ENCODE data around the gene KLHDC4.
"Not testable (repeated sequence)": the region's sequence is repeated elsewhere in the genome, so short reads cannot be mapped to it uniquely, and the experiment has no call there.

The KLHDC4 gene

DNA sequence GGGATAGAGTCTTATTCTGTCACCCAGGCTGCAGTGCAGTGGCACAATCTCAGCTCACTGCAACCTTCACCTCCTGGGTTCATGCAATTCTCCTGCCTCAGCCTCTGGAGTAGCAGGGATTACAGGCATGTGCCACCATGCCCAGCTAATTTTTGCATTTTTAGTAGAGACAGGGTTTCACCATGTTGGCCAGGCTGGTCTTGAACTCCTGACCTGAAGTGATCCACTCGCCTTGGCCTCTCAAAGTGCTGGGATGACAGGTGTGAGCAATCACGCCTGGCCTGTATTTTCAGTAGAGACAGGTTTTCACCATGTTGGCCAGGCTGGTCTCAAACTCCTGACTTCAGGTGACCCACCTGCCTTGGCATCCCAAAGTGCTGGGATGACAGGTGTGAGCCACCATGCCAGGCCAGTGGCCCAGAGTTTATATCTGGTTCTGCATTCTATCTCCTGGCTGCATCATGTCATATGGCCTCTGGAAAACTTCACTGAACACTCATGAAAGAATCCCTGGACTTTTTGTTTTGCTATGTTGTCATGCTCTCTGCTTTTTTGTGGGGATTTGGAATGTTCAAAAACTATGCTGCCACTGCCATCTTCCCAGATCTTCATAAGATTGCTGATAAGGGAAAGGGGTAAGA is 21.8 kb upstream of the KLHDC4 start:
- DNase-seq: not testable (repeated sequence)

DNA sequence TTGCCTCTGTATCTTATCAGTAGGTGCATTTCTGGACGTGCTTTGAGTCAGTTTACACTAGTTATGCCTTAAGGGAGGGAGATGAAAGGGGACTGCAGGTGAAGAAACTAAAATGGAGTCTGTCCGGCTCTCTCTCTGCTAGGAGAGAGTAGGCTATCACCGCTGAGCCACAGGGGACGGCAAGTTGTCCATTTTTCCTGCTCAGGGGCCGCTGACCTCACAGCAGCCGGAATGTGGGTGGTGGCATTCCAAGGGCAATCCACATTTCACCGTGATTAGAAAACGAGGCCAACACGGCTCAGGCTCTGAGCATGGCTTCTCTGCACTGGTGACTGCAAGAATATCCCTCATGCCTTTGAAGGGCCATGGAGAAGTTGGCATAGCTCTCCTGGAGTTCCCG is 19.0 kb upstream of the KLHDC4 start:
- no peak for DNase-seq

DNA sequence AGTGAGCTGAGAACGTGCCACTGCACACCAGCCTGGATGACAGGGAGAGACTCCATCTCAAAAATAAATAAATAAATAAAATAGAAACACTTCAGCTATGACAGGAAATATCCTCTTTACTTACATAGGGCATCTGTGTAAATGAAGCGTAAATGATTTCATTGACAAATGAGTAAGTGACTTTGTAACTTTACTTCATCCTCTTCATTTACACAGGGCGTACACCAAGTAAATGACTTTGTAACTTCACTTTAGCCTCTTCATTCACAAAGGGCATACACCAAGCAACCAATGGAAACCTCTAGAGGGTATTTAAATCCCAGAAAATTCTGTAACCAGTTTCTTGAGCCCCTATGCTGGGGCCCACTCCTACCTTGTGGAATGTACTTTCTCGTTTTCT is 16.2 kb upstream of the KLHDC4 start:
- DNase-seq: no peak

DNA sequence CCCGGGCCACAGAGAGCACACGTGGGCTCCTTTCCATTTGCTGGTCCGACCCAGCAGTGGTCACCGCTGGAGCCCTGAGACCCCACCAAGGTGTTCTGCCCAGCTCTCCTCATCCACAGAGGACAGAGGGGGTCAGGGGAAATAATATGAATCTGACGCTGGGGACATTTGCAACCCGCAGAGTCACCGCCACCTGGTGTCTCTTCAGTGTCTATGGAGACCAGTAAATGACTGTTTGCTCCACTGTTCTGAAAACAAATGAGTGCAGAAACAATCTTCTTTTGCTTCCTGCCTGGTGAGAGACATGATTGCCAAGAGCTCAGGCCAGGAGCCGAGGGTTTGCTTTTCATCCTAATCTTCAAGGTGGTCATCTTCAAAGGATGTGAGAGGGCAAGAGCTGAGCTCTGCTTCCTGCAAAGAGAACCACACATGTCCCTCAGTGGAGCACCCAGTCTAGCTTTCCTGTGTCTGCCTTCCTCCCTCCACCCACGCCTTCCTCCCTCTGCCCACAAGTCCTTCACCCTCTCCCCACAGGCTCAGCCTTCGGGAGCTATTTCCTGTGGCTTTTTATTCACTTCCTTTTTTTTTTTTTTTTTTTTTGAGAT is 14.7 kb upstream of the KLHDC4 start:
- DNase-seq: peak; percentile 99

DNA sequence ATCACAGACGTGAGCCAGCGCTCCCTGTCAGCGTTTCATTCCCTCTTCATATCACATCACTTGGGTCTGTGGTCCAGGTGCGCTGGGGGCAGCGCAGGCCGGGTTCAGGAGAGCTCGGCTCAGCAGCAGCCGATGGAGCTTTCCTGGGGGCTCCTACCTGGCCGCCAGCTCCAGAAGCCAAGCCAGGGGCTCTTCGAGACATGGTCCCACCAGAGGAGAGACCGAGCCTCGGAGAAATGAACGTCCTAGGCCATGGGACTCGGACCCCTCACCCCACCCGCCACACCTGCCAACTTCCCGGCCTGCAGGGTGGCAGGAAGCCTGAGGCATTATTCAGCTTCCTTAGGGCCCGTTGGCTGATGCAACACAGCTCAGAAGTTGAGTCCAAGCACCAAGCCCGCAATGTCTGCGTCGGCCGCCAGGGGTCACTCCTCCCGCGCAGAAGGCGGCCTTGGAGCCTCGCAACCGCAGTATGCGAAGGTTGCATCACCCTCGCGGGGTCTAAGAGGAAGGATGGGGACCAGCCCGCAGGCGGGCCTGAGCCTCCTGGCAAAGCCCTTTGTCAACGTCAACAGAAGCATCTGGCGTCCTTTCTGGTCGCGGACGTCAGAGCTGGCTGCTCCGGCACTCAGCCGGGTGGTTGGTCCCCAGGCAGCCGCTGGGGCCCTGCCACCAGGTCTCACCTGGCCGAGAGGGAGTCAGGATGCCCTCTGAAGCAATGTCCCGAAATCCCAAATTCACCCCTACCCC is 13.2 kb upstream of the KLHDC4 start:
- peak; percentile 99 for DNase-seq

DNA sequence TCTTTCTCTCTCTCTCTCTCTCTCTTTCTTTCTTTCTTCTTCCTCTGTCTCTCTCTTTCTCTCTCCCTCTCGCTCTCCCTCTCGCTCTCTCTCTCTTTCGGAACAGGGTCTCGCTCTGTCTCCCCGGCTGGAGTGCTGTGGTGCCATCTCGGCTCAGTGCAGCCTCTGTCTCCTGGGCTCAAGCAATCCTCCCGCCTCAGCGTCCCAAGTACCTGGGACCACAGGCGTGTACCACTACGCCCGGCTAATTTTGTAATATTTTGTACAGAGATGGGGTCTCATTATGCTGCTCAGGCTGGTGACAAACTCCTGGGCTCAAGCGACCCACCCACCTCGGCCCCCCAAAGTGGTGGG is 12.7 kb upstream of the KLHDC4 start:
- no peak for DNase-seq

DNA sequence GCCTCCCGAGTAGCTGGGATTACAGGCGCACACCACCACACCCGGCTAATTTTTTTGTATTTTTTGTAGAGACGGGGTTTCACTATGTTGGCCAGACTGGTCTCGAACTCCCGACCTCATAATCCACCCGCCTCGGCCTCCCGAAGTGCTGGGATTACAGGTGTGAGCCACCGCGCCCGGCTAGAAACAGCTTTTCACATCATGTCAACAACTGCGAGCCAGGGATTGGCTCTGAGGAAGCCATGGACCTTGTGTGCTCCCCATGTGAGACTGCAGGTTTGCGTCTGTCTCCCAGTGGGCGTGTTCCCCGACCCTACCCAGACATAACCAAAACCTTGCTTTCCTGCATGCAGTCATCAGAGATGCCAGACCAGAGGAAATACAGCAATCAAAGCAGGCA is 8.1 kb upstream of the KLHDC4 start:
- DNase-seq: not testable (repeated sequence)

DNA sequence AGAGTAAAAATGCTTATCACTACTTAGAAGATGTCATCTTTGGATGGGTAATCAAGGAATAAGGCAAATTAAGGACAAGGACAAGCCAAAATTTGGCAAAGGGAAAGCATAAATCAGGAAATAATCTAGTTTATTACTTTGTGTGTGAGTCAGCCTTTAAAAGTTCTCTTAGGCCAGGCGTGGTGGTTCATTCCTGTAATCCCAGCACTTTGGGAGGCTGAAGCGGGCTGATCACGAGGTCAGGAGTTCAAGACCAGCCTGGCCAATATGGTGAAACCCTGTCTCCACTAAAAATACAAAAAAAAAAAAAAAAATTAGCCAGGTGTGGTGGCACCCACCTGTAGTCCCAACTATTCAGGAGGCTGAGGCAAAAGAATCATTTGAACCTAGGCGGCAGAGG is 1.7 kb upstream of the KLHDC4 start:
- not testable (repeated sequence) for DNase-seq

DNA sequence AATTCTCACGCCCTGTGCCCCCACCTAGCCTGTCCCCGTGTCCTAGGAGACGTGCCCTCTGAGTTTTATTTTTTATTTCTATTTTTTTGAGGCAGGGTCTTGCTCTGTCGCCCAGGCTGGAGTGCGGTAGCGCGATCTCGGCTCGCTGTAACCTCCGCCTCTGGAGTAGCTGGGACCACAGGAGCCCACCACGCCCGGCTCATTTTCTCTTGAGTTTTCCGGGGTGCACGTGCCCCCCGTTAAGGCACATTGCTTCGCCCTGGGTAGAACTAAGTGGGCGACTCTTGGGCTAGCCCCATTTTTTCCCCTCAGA is 655 bp upstream of the KLHDC4 start:
- DNase-seq: no peak

DNA sequence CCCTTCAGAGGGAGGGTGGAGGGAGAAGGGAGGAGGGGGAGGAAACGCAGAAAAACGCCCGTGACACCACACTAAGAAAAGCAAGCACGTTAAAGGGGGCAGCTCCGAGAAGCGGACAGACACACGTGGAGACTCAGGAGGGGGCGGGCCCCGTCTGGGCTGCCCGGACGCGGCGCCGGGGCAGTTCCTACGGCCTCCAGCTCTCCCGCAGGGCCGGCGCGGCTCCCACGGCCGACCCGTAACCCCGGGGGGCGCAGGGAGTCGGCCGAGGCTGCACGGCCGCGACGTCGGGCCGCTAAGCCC is 362 bp downstream of the KLHDC4 start:
- DNase-seq: no peak

DNA sequence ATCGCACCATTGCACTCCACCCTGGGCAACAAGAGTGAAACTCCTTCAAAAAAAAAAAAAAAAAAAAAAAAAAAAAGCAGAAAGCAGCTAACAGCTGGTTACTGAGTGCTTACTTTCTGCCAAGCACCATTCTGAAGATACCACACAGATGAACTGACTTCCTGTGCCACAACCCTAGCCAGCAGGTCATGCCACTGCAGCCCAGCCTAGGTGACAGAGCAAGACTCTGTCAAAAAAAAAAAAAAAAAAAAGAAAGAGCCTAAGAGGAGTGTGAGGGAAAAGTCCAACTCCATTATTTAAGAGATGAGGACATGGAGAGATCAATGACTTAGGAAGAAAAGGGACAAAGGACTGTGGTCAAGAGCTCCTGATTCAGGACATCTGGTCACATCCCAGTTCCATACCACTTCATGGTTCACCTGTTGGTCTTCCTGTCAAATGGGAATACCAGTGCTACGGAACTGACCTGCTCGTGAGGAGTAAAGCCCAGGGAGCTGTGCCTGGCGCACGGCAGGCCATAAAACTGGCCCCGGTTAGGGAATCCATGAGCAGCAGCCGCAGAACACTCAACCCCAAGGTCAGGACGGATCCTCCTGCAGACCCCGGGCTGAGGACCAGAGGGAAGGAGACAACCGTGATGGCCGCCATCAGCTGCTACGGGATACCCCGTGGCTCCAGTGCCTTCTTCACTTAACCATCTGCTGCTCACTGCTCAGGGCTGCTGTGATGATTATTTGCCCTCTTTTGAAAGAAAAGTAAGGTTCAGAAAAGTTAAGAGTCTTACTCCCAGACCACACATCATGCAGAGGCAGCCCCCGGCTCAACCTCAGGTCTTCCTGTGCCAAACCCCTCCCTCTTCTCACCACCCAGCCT is 950 bp downstream of the KLHDC4 start:
- DNase-seq: no peak

DNA sequence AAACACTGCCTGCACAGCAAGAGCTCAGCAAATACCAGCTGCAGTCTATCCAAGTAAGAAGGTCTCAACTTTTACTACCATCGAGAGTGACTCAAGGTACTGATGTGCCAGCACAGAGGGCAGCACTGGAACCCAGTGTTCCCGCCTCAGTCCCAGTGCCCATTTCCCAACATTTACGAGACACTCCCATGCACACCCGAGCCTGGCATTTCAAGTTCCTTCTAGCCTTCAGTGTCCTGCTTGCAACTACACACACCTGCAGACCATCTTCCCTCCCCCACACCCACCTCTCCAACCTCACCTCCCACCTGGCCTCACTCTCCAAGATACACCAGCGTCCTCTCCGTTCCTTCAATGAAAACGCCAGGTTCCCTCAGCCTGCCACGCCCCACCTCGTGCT is 3.2 kb downstream of the KLHDC4 start:
- no peak for DNase-seq

DNA sequence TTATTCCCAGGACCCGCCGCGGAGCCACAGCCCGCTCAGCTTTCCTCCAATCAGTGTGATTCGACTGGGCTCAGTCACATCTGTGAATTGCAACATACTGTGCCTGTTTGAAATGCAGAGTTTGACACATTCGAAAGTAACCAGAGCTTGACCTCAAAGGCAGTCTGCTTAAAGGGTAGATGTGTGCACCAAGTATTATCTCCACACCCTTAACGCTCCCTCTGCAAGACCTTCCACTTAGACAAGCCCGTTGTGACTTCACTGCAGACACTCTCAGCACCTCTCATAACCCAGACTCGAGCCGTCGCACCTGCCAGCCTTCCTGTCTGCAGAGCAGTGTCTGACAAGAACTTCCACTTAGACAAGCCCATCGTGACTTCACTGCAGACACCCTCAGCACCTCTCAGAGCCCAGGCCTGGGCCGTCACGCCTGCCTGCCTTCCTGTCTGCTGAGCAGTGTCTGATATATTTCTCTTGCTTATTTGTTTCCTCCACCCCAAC is 3.7 kb downstream of the KLHDC4 start:
- peak; percentile 48 for DNase-seq

DNA sequence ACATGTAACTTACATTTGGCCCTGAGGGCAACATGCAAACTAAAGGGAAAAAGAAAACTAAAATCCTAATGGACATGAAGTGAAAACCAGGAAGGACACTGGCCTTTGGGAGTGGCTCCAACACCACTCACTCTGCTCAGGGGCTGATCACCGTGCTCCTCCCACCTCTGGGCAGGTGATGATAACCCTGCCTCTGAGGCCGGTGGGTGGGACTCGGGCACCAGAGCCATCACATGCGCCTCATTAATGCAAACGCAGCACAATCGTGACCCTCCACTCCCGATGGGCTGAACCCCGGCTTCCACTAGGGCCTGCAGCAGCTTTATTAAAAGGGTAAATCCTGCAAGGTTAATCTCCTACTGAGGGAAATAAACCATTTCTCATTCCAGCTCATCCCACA is 4.7 kb downstream of the KLHDC4 start:
- DNase-seq: no peak

DNA sequence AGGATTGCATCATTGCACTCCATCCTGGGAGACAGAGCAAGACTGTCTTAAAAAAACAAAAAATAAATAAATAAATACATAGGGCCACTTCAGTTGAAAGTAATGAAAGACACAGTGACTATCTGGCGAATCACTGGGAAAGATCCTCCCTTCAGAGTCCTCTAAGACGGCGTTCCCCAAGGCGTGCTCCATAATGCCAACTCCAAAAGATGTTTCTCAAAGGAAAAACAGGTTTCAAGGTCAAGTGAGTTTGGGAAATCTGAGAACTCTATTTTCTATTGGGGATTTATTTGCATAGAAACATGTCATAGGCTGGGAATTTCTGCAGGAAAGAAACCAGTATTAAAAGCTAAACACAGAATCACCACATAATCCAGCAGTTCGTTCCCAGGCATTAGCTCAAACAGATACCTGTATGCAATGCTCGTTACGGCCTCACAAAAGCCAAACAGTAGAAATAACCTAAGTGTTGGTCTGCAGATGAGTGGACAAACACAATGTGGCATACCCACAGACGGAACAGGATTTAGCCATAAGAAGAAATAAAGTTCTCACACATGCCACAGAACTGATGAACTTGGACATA is 7.9 kb downstream of the KLHDC4 start:
- DNase-seq: no peak

DNA sequence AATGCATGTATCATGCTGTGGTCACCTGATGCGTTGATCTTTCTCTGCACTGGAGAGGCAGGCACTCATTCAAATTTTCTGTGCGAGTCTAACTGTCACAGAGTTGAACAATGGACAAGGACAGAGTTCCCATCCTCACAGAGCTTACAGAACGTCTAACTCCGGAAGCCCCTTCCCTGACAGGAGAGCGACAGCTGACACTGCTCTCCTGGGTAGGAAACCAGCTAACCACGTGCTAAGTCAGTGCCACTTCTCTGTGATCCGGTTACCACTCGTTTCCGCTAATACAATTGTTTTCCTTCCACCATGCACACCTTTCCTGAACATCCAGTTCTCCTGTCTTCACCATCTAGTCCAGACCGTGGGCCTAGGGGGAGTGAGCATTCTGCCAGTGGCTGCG is 11.3 kb downstream of the KLHDC4 start:
- DNase-seq: no peak

DNA sequence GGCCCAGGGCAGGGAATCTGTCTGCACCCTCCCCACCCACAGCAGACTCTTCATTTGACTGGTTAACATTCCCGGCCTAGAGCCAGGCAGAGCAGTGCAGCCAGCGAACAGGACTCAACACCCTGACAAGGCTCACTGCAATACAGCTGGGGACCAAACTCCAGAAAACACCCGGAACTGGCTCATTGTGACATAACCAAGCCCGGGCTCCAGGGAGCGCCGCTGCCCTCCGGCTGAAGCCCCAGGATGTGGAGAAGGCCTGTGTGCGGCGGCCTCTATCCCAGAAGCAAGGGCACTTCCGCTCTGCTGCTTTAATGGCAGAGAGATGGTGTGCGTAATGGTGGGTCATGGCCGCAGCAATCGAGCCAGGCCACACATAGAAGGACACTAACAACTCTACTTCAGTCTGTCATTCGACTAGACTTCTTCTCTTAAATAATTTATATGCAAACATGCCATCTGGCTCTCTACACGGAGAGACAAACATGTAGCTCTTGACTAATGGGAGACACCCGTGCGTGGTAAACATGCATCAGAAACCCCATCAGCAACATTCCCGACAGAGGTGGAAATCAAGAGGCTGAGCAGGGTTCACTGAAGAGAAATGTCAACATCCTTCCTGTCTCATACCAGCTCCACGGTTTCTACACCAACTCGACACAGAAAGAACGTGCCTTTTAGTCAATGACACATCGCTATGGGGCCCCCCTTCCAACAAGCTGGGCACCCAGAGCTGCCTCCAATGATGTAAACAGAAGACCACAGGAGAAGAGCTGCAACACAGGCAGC is 18.0 kb downstream of the KLHDC4 start:
- DNase-seq: no peak

DNA sequence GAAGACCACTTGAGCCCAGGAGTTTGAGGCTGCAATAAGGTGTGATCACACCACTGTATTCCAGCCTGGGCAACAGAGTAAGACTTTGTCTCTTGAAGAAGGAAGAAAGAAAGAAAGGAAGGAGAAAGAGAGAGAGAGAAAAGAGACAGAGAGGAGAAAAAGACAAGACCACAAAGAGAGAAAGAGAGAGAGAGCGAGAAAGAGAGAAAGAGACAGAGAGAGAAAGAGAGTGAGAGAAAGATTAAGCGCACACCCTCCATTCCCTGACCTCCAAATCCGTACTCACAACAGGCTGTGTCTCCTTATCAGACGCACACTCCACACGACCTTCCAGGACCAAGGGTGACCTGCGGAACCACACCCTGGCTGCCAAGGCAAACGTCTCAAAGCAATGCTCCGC is 19.6 kb downstream of the KLHDC4 start:
- DNase-seq: no peak

DNA sequence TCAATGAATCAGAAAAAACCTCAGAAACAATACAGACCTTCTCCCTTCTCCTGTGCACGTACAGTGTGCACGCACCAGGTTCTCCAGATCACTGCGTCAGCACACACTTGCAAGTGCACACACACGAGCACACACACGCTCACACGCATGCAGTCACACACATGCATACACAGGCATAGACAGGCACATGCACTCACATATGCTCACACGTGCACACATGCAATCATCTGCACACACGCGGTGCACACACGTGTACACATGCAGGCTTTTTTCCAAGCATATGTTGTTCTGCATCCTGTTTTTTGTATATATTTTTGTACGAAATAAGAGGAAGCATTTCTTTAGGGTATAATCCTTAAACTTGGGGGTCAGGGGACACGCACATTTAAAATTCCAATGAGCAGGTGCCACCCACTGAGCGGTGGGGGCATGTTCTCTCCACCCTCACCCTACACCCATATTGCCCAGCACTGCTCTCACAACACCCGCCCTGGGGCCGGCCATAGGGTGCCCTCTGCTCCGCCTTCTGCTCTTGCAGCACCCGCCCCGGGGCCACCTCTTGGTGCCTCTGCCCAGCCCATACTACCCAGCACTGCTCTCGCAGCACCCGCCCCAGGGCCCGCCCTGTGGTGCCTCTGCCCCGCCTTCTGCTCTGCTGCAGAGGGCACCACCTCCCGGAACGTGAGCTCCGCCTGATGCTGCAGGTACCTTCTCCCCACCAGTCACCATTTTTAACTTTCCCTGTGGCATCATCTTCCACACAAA is 20.9 kb downstream of the KLHDC4 start:
- no peak for DNase-seq

DNA sequence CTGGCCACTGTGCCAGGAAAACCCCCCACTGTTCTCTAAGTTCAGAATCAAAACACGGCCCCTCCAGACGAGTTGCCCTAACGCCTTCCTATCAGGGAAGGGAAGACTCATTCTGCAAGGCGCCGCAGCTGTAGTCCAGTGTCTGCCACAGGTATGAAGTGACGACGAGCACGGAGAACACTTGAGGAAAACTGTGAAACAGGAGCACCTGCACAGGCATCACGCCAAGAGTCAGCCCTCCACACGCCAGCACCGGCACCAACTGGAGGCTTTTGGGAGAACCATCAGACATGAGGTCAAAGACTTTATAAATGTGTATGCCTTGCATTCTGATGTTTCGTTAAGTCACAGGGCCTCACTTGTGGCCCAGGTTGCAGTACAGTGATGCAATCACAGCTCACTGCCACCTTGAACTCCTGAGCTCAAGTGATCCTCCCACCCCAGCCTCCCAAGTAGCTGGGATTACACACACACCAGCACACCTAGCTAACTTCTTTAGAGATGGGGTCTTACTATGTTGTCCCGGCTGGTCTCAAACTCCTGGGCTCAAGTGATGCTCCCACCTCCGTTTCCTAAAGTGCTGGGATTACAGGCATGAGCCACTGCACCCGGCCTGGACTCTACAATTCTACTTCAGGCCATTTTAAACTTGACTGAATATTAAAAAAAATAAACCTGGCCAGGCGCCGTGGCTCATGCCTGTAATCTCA is 22.9 kb downstream of the KLHDC4 start:
- no peak for DNase-seq
